ENCODE results near the gene TUBGCP2. TPM values are rescaled to one million over a fixed set of nuclear protein-coding genes. Genes with fewer than 3 reads are reported as not detected.

Gene TUBGCP2
- polyA plus RNA-seq, 3 donors: 25.9 to 78.6 (median 39.3) TPM

DNA sequence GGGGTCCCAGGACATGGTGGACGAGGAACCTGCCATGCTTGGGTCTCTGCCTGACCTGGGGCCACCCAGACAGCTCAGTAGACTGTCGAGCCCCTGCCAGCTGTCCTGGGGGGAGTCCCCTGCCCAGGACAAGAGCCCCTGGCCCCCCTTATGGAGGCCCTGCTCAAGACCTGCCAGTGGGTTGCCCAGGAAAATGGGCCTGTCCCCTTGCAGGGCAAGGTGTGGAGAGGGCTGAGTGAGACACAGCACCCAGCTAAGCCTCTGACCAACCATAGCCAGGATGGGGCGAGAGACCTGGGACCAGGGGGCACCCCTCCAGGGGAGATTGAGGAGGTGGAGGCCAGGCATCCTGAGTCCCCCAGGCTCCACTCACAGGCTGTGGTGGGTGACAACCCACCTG, 47.3 kb upstream of the TUBGCP2 start:
- no peak overlapping the region for H2AFZ ChIP-seq (ENCODE audit: insufficient read depth, low read depth, low read length, poor library complexity, severe bottlenecking)
- H3K9me3 ChIP-seq (replicated peaks in 1 of 2; ENCODE audit: control insufficient read depth in 1 of 2, insufficient read depth in 1 of 2, low read length in 2 of 2): no peaks in the 10 kb centered on the region
- H3K4me1 ChIP-seq (ENCODE audit: control insufficient read depth in 1 of 2, insufficient read depth in 2 of 2, low read length in 2 of 2): peaks cover 11 to 20% of the 10 kb centered on the region in 2 donors
- H3K9ac ChIP-seq (ENCODE audit: insufficient read depth, low read length, poor library complexity, severe bottlenecking): no peak overlapping the region
- peaks cover 30% of the 10 kb centered on the region for H4K20me1 ChIP-seq (ENCODE audit: insufficient read depth, low read length)
- TF ChIP-seq, protein P1, sequence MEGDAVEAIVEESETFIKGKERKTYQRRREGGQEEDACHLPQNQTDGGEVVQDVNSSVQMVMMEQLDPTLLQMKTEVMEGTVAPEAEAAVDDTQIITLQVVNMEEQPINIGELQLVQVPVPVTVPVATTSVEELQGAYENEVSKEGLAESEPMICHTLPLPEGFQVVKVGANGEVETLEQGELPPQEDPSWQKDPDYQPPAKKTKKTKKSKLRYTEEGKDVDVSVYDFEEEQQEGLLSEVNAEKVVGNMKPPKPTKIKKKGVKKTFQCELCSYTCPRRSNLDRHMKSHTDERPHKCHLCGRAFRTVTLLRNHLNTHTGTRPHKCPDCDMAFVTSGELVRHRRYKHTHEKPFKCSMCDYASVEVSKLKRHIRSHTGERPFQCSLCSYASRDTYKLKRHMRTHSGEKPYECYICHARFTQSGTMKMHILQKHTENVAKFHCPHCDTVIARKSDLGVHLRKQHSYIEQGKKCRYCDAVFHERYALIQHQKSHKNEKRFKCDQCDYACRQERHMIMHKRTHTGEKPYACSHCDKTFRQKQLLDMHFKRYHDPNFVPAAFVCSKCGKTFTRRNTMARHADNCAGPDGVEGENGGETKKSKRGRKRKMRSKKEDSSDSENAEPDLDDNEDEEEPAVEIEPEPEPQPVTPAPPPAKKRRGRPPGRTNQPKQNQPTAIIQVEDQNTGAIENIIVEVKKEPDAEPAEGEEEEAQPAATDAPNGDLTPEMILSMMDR (IDR thresholded peaks at IDR 0.05): no peak
- H3K4me2 ChIP-seq (replicated peaks; ENCODE audit: extremely low read depth, low read length, poor library complexity, severe bottlenecking): no peak overlapping the region
- no peaks in the 10 kb centered on the region for H3K27me3 ChIP-seq (ENCODE audit: control insufficient read depth in 2 of 2, insufficient read depth in 2 of 2, low read length in 2 of 2)
- H3K9me3 Mint-ChIP-seq: peaks cover 0 to 1% (median 0%) of the 10 kb centered on the region in 7 donors
- no peak overlapping the region for H3K27ac ChIP-seq (ENCODE audit: low read depth in 1 of 2, low read length in 2 of 2)
- intact Hi-C loops (cut with micrococcal nuclease): no loop called here
- H3K4me3 Mint-ChIP-seq: peak overlapping the region in 1 of 2 donors; percentile 87
- peak overlapping the region in 1 of 7 donors; percentile 50 for H3K27ac Mint-ChIP-seq
- WGBS (ENCODE audit: insufficient coverage): 96% methylated on average over 2 of the region's 3 CpGs
- no peak overlapping the region for H3K4me3 ChIP-seq (replicated peaks in 1 of 3; ENCODE audit: low read depth in 2 of 3, low read length in 3 of 3)
- H3K36me3 ChIP-seq (replicated peaks in 1 of 2; ENCODE audit: control insufficient read depth in 1 of 2, insufficient read depth in 2 of 2, low read length in 2 of 2): peaks cover 0 to 7% of the 10 kb centered on the region in 2 donors
- peaks cover 12% of the 10 kb centered on the region for H3K4me1 Mint-ChIP-seq
- H3K36me3 Mint-ChIP-seq: peaks cover 2 to 5% of the 10 kb centered on the region in 2 donors
- peaks cover 3% of the 10 kb centered on the region for H3K79me2 ChIP-seq (ENCODE audit: insufficient read depth, low read length)
- H3K27me3 Mint-ChIP-seq (ENCODE audit: low read depth in 3 of 3): peaks cover 0 to 10% (median 0%) of the 10 kb centered on the region in 3 donors
- DNase-seq: no peak

DNA sequence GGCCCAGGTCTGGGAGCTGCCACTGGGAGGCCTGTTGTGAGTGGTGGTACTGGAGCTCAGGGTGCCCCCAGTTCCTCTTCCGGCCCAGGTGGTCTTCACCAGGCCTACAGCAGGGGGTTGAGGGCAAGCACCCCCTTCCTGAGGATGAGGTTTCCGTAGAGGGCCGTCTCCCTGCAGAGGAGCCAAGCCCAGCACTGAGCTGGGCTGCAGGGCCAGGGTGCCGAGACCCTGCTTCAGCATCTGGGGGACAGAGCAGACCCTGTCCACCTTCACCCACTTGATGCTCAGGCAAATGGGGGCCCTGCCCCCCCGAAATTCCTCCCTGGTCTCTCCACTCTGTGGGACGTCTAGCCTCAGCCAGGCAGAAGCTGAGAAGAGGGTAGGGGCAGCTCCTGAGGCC, 46.6 kb upstream of the TUBGCP2 start:
- H3K4me2 ChIP-seq (replicated peaks; ENCODE audit: extremely low read depth, low read length, poor library complexity, severe bottlenecking): no peak overlapping the region
- no peak overlapping the region for H3K27ac ChIP-seq (ENCODE audit: low read depth in 1 of 2, low read length in 2 of 2)
- H3K79me2 ChIP-seq (ENCODE audit: insufficient read depth, low read length): peaks cover 3% of the 10 kb centered on the region
- Mint-ChIP-seq H3K27ac (no peak overlapping the region), H3K9me3 (peaks cover 0 to 1% (median 0%) of the 10 kb centered on the region in 7 donors), H3K4me3 (no peak overlapping the region), H3K4me1 (peaks cover 12% of the 10 kb centered on the region), H3K27me3 (ENCODE audit: low read depth in 3 of 3) (peaks cover 0 to 16% (median 2%) of the 10 kb centered on the region in 3 donors), H3K36me3 (peaks cover 2 to 5% of the 10 kb centered on the region in 2 donors)
- no peaks in the 10 kb centered on the region for H3K9me3 ChIP-seq (replicated peaks in 1 of 2; ENCODE audit: control insufficient read depth in 1 of 2, insufficient read depth in 1 of 2, low read length in 2 of 2)
- H3K4me1 ChIP-seq (ENCODE audit: control insufficient read depth in 1 of 2, insufficient read depth in 2 of 2, low read length in 2 of 2): peaks cover 11 to 20% of the 10 kb centered on the region in 2 donors
- H3K27me3 ChIP-seq (ENCODE audit: control insufficient read depth in 2 of 2, insufficient read depth in 2 of 2, low read length in 2 of 2): no peaks in the 10 kb centered on the region
- H3K9ac ChIP-seq (ENCODE audit: insufficient read depth, low read length, poor library complexity, severe bottlenecking): no peak overlapping the region
- intact Hi-C loops (cut with micrococcal nuclease): no loop called here
- H3K4me3 ChIP-seq (replicated peaks in 1 of 3; ENCODE audit: low read depth in 2 of 3, low read length in 3 of 3): no peak overlapping the region
- peaks cover 0 to 7% of the 10 kb centered on the region in 2 donors for H3K36me3 ChIP-seq (replicated peaks in 1 of 2; ENCODE audit: control insufficient read depth in 1 of 2, insufficient read depth in 2 of 2, low read length in 2 of 2)
- WGBS (ENCODE audit: insufficient coverage): 81% methylated on average over 6 of the region's 6 CpGs
- peaks cover 30% of the 10 kb centered on the region for H4K20me1 ChIP-seq (ENCODE audit: insufficient read depth, low read length)
- TF ChIP-seq, protein P1 (IDR thresholded peaks at IDR 0.05): no peak
- DNase-seq: no peak
- H2AFZ ChIP-seq (ENCODE audit: insufficient read depth, low read depth, low read length, poor library complexity, severe bottlenecking): no peak overlapping the region

Measured in CD14-positive monocyte (primary cell).